Mesodermal cell (in vitro differentiated cells): ENCODE measurements around the gene PEPD.

ENCODE experiments used
- H3K27ac ChIP-seq: 2 replicates; pipeline ENCODE4 v1.7.0; 2013; ENCODE audit warnings: mild to moderate bottlenecking, low read depth, low read length, moderate library complexity; ENCODE audit not compliant: severe bottlenecking
- H3K36me3 ChIP-seq: 2 replicates; pipeline ENCODE4 v1.7.1; 2013; ENCODE audit warnings: mild to moderate bottlenecking, low read length, moderate library complexity; ENCODE audit not compliant: control insufficient read depth, insufficient read depth
- H3K4me1 ChIP-seq: one replicate; pipeline ENCODE4 v1.7.1; 2013; ENCODE audit warnings: mild to moderate bottlenecking, low read length; ENCODE audit not compliant: insufficient read depth, control insufficient read depth, poor library complexity, severe bottlenecking
- H3K4me3 ChIP-seq: 2 replicates; pipeline ENCODE4 v1.7.0; 2013; ENCODE audit warnings: low read length, control low read depth, mild to moderate bottlenecking; ENCODE audit not compliant: insufficient read depth, poor library complexity, severe bottlenecking; ENCODE audit errors: extremely low read depth
- H3K9me3 ChIP-seq: 2 replicates; pipeline ENCODE4 v1.7.1; 2013; ENCODE audit warnings: mild to moderate bottlenecking, low read length, moderate library complexity; ENCODE audit not compliant: control insufficient read depth
- WGBS, 2 experiments: methylation state at CpG; one replicate each; pipeline ENCODE4 v1.1.5; 2013; ENCODE audit warnings: missing lambda C conversion rate in 2 of 2; ENCODE audit not compliant: insufficient coverage in 2 of 2; 5-methylcytosine and 5-hydroxymethylcytosine counted together

The PEPD gene

DNA sequence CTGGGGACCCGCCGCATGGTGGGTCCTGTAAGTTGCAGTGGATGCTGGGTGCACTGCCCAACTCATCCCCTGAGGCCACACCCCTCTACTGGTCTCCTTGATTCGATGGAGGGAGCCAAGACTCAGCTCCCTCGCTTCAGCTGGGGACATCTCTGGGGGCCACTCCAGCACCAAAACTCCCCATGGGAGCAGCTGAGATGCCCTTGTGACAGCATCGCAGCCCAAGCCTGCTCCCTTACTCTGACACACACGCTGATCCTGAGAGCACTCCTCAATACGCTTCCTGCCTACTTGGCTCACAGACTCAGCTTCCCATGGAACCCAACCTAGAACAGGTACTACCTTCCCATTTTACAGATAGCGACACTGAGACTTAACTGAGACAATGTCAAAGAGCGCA lies 56.2 kb downstream of the PEPD start:
- H3K4me1 ChIP-seq: no peaks in the 10 kb centered on the region
- no peak overlapping the region for H3K4me3 ChIP-seq
- no peak overlapping the region for H3K27ac ChIP-seq
- no peaks in the 10 kb centered on the region for H3K9me3 ChIP-seq
- 90 to 94% methylated on average over 7 to 8 of the region's 9 CpGs for WGBS, 2 experiments
- peaks cover 3% of the 10 kb centered on the region for H3K36me3 ChIP-seq

DNA sequence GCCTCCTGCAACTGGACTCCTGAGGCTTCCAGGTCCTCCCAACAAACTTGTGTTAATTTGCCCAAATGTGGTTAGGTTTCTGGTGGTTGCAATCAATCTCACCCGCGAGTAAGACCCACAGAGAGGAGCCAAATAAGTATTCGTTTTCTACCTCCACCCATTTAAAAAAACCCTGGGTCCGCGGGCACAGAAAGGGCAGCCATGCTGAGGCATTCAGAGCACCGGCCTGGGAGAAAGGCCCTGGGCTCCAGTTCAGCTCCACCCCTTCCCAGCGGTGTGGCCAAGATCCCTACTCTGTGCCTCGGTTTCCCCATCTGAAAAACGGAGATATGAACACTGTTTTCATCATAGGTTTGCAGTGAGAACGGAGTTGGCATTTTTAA lies 56.9 kb downstream of the PEPD start:
- Histone ChIP-seq H3K4me3 (no peak overlapping the region), H3K36me3 (peaks cover 3% of the 10 kb centered on the region), H3K27ac (no peak overlapping the region), H3K9me3 (no peaks in the 10 kb centered on the region), H3K4me1 (no peaks in the 10 kb centered on the region)
- WGBS, 2 experiments: 95 to 97% methylated on average over 9 to 10 of the region's 10 CpGs

DNA sequence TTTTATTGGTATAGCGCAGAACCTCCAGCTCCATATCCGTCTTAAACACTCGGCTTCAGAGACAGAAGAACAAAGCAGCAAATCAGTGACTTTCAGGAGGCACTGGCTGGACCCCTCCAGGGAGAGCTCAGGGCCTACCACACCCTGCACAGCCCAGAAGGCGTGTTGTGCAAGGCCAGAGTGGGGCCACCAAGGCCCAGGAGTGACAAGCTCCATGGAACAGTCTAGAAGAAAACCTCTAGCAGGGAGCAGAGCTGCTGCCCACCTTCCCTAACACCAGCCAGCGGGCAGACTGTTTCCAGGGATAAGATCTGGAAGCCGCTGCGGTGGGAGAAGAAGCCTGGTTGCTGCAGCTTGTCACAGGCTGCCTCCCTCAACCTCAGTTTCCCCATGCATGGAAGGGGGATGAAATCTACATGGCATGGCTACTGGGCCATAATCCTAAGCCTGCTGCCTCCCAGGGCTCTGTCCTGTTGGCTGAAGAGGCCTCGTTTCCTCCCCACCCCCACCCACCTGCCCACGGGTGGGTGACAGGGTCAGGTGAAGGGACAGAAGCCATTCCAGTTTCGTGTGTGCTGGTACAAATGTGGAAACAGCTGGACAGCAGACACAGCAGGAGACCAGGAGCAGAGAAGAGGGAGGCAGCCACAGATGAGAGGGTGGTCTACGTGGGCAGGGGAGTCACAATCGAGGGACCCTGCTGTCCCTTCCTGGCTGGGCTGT lies 57.4 kb downstream of the PEPD start:
- Histone ChIP-seq H3K9me3 (no peaks in the 10 kb centered on the region), H3K27ac (no peak overlapping the region), H3K4me1 (no peaks in the 10 kb centered on the region), H3K4me3 (no peak overlapping the region), H3K36me3 (peaks cover 3% of the 10 kb centered on the region)
- 84 to 96% methylated on average over 6 to 8 of the region's 12 CpGs for WGBS, 2 experiments

DNA sequence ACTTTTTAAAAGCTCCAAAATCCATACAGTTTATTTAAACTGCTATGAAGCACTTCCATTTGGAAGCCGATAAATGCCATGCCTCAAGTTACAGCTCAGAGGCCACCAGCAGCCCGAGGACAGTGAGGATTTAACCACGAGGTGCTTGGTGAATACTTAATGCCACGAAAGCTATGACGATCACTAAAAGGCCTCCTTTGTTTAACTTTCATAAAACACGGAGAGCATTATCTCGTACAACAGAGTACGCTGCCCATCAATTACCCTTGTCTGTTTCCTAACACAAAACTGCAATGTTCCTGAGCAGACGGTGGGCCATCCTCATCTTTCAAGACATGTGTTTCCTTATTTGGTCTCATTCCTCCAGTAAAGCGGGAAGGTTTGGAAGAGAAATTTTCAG lies 58.4 kb downstream of the PEPD start:
- Histone ChIP-seq H3K27ac (no peak overlapping the region), H3K9me3 (no peaks in the 10 kb centered on the region), H3K4me1 (no peaks in the 10 kb centered on the region), H3K4me3 (no peak overlapping the region), H3K36me3 (peaks cover 3% of the 10 kb centered on the region)
- WGBS, 2 experiments: 95% methylated on average over 9 of the region's 10 CpGs

DNA sequence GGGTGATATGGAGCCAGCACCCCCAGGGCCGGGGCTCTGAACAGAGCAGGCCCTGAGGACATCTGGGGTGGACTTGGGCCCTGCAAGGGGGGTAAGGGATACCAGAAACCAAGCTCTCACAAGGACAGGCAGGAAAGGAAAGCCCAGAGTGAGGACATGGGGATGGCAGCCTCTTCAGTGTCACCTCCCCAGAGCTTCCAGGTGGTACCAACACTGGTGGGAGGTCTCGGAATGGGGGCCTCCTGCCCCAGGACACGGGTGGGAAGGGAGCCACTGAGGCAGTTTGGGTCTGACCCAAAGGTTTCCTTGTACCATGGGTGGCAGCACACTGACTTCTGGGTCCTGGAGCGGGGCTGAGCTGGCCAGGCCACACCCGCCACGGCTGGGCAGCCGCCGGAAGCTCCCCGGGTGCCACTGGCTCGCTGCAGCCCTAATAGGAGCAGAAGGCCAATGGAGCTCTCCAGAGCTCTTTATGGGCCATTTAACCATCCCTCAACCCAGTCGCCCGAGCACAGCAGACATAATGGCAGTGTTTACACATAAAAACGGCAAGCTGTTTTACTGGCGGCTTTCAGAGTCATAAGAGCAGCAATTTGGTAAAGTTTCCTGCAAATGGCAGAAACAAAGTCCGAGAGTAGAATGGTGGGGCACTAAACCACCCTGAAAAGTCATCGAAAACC lies 59.3 kb downstream of the PEPD start:
- Histone ChIP-seq H3K27ac (no peak overlapping the region), H3K4me3 (no peak overlapping the region), H3K36me3 (peaks cover 3% of the 10 kb centered on the region), H3K9me3 (no peaks in the 10 kb centered on the region), H3K4me1 (no peaks in the 10 kb centered on the region)
- WGBS, 2 experiments: 88 to 92% methylated on average over 13 to 15 of the region's 16 CpGs

DNA sequence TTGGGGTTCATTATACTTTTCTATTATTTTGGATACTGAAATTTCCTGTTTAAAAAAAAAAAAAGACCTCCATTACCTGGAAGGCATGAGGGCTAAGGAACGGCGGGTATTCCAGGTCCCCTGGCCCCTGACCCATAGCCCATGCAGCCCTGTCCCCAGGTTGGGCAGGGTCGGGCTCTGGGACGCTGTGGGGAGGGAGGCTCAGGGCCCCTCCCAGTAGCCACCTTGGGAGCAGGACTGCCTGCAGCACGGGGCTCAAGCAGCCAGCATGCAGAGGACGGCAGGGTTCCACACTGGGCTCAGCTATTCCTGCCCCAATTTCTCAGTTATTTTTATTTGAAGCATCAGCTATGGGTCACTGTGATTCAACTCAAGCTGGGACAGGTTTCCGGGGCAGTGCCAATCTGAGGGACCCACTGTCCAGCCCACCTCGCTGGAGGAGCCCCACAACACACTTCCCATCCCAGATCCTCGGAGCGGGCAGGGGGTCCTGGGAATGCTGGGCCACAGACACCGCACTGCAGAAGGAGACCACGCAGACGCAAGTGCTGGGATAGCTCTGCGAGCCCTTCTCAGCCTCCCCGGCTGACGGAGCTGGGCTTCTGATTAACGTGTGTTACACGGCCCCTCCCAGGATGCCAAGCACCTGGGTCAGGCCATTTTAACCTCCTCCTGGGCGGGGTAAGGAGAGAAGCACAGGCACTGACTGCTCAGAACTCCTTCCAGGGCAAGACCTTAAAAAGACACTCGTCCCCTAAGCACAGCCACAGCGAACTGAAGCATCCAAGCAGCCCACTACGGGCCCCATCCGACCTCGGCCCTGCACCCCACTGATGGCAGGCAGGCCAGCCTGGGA lies 60.1 kb downstream of the PEPD start:
- Histone ChIP-seq H3K36me3 (peaks cover 3% of the 10 kb centered on the region), H3K4me1 (no peaks in the 10 kb centered on the region), H3K9me3 (no peaks in the 10 kb centered on the region), H3K4me3 (no peak overlapping the region), H3K27ac (no peak overlapping the region)
- WGBS, 2 experiments: 92 to 93% methylated on average over 21 to 22 of the region's 24 CpGs

- WGBS, 2 experiments: 87 to 95% methylated on average over 13 to 16 of the region's 18 CpGs
- Histone ChIP-seq H3K4me3 (no peak overlapping the region), H3K36me3 (peaks cover 3% of the 10 kb centered on the region), H3K4me1 (no peaks in the 10 kb centered on the region), H3K9me3 (no peaks in the 10 kb centered on the region), H3K27ac (no peak overlapping the region)
Observed at GRCh38 chr19:33460221-33460908, 61.2 kb downstream of the PEPD start.

GRCh38 chr19:33459222-33460090 lies 62.1 kb downstream of the PEPD start:
- no peaks in the 10 kb centered on the region for H3K4me1 ChIP-seq
- no peak overlapping the region for H3K4me3 ChIP-seq
- WGBS, 2 experiments: 89 to 92% methylated on average over 18 to 21 of the region's 23 CpGs
- no peaks in the 10 kb centered on the region for H3K9me3 ChIP-seq
- peaks cover 3% of the 10 kb centered on the region for H3K36me3 ChIP-seq
- no peak overlapping the region for H3K27ac ChIP-seq

DNA sequence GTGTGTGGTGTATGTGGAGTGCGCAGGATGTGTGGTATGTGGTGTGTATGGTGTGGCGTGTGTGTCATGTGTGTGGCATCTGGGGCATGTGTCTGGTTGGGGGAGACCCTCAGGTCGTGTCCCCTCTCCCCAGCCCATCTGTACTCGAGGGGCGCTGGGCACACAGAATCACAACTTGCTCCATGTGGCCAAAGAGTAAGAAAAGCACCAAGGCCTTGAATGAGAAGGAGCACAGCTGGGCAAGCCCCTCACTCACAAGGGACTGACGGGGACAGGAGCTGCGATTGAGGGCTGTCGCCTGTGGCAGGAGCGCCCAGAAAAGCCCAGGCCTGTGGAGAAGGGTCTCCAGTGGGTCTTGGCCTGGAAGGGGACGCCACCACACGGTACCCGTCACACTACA lies 62.8 kb downstream of the PEPD start:
- 94 to 95% methylated on average over 9 of the region's 12 CpGs for WGBS, 2 experiments
- no peak overlapping the region for H3K27ac ChIP-seq

More for the DNA sequence above, 62.8 kb downstream of the PEPD start:
- Histone ChIP-seq H3K4me1 (no peaks in the 10 kb centered on the region), H3K9me3 (no peaks in the 10 kb centered on the region), H3K4me3 (no peak overlapping the region), H3K36me3 (peaks cover 3% of the 10 kb centered on the region)
